Astrocyte of the spinal cord (primary cell): Measurements from ENCODE around the gene INO80.
"Not testable (repeated sequence)": the region's sequence is repeated elsewhere in the genome, so short reads cannot be mapped to it uniquely, and the experiment has no call there.

ENCODE experiments used
- DNase-seq: peaks from one replicate; pipeline ENCODE4 v3.0.0; 2011; ENCODE audit warnings: low read depth, low spot score
- H3K4me3 ChIP-seq: 2 replicates; pipeline ENCODE4 v1.5.1; 2011; ENCODE audit warnings: low read depth, mild to moderate bottlenecking, low read length, moderate library complexity
- CTCF ChIP-seq: IDR thresholded peaks from 2 replicates; pipeline ENCODE4 v1.5.1; 2012; ENCODE audit warnings: low read depth, mild to moderate bottlenecking, low read length, inconsistent platforms
- in situ Hi-C: cut with HindIII; loops from 2 replicates; pipeline ENCODE4 v1.10.0; 2017; ENCODE audit warnings: low sequenced_read_pairs

The INO80 gene

GRCh38 chr15:40968290-40969085 lies 147.6 kb downstream of the INO80 start:
- no peak for TF ChIP-seq CTCF
- in situ Hi-C loops = no loop called here
- DNase-seq = no peak
- no peak overlapping the region for H3K4me3 ChIP-seq

GRCh38 chr15:40964634-40965033 lies 151.4 kb downstream of the INO80 start:
- no peak for DNase-seq
- in situ Hi-C loops = no loop called here
- H3K4me3 ChIP-seq = no peak overlapping the region
- TF ChIP-seq CTCF = no peak

DNA sequence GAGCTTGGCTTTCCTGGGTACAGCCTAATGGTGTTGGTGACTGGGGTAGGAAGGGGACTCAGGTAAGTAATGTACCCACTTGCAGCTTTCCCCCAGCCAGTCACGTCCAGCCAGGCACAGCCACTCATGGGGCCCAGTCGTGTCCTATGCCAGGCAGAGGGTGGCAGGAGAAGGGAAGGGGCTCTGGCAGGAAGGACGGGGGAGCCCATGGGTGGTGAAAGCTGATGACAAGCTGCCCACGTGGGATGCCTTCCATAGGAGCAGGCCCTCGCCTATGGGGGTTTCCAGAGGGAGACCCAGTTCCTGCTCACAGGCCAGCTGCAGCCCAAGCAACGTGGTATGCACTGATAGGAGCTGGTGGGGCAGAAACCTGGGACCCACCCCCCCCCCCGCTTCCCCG lies 152.1 kb downstream of the INO80 start:
- no peak overlapping the region for H3K4me3 ChIP-seq
- TF ChIP-seq CTCF = no peak
- no peak for DNase-seq
- in situ Hi-C loops = no loop called here

DNA sequence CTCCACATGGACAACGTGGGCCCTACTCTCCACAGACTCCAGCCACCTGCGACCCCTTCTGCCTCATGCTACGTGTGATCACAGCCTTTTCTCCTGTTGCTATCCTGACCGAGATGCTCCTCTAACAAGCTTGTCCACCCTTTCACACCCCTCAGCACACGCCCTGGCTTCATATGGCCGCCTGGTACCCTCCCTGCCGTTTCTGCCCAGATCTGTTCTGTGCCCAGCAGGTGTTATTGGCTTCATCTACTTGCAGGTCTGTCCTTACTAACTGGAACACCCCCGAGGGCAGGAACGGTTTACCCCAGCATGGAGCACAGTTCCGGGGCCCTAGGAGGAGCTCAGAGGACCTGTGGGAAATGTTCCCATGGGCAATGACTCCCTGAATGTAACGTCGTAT lies 152.9 kb downstream of the INO80 start:
- no peak for TF ChIP-seq CTCF

GRCh38 chr15:40962317-40962716 lies 153.8 kb downstream of the INO80 start:
- in situ Hi-C loops, H3K4me3 ChIP-seq, DNase-seq: not testable (repeated sequence)

More for the DNA sequence above, 152.9 kb downstream of the INO80 start:
- H3K4me3 ChIP-seq = no peak overlapping the region
- no peak for DNase-seq
- in situ Hi-C loops = no loop called here

DNA sequence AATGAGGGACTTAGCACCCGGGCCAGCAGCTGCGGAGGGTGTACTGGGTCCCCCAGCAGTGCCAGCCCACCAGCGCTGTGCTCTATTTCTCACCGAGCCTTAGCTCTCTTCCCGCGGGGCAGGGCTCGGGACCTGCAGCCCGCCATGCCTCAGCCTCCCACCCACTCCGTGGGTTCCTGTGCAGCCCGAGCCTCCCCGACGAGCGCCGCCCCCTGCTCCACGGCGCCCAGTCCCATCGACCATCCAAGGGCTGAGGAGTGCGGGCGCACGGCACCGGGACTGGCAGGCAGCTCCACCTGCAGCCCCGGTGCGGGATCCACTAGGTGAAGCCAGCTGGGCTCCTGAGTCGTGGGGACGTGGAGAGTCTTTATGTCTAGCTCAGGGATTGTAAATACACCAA lies 154.3 kb downstream of the INO80 start:
- DNase-seq, in situ Hi-C loops, H3K4me3 ChIP-seq: not testable (repeated sequence)

DNA sequence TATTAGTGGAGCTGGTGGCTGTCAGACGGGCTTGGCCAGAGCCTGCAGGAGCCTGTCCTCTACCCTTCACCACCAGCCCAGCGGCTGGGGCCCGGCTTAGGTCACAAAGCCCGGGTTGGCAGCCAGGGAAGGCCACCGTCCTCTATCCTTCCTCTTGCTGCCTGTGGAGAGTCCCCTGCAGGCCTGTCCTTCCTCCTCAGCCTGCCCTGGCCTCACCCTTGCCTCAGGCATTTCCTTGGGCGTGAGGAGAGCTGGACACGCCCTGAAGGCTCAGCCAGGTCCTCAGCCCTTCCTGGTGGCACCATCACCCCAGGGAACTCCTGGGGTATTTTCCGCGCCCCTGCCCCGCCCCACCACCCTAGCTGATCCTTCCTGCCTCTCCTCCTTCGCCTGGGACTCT lies 155.2 kb downstream of the INO80 start:
- in situ Hi-C loops = no loop called here
- no peak for DNase-seq
- TF ChIP-seq CTCF = no peak
- H3K4me3 ChIP-seq = no peak overlapping the region
